GM18870 (cell line): ENCODE data around the gene SLC66A2.

Experiments
- ATAC-seq: cut with Tn5 transposase; IDR thresholded peaks from one replicate; pipeline ENCODE4 v1.9.1; 2021; ENCODE audit warnings: moderate library complexity; ENCODE audit not compliant: unreplicated experiment

The SLC66A2 gene

GRCh38 chr18:79904357-79905147 is 46.9 kb downstream of the SLC66A2 start:
- no peak for ATAC-seq

- ATAC-seq, result no peak
These were observed 47.6 kb downstream of the SLC66A2 start for GRCh38 chr18:79903787-79904356.

GRCh38 chr18:79903071-79903635 is 48.3 kb downstream of the SLC66A2 start:
- no peak for ATAC-seq

- ATAC-seq, result no peak
These were observed 48.8 kb downstream of the SLC66A2 start for GRCh38 chr18:79902640-79903039.

- ATAC-seq, result no peak
These were observed 49.4 kb downstream of the SLC66A2 start for GRCh38 chr18:79902075-79902474.

GRCh38 chr18:79901665-79902064 is 49.8 kb downstream of the SLC66A2 start:
- no peak for ATAC-seq

GRCh38 chr18:79900610-79901570 is 50.6 kb downstream of the SLC66A2 start:
- no peak for ATAC-seq

GRCh38 chr18:79899609-79900445 is 51.6 kb downstream of the SLC66A2 start:
- ATAC-seq, result no peak

DNA sequence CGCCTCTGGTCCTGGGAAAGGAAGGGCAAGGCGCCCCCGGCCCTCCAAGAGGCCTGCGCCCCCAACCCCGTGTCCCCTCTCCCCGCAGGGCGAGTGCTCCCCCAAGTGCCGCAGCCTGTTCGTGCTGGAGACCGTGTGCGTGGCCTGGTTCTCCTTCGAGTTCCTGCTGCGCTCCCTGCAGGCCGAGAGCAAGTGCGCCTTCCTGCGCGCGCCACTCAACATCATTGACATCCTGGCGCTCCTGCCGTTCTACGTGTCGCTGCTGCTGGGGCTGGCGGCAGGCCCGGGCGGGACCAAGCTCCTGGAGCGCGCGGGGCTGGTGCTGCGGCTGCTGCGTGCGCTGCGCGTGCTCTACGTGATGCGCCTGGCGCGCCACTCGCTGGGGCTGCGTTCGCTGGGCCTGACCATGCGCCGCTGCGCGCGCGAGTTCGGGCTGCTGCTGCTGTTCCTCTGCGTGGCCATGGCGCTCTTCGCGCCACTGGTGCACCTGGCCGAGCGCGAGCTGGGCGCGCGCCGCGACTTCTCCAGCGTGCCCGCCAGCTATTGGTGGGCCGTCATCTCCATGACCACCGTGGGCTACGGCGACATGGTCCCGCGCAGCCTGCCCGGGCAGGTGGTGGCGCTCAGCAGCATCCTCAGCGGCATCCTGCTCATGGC is 52.4 kb downstream of the SLC66A2 start:
- no peak for ATAC-seq

DNA sequence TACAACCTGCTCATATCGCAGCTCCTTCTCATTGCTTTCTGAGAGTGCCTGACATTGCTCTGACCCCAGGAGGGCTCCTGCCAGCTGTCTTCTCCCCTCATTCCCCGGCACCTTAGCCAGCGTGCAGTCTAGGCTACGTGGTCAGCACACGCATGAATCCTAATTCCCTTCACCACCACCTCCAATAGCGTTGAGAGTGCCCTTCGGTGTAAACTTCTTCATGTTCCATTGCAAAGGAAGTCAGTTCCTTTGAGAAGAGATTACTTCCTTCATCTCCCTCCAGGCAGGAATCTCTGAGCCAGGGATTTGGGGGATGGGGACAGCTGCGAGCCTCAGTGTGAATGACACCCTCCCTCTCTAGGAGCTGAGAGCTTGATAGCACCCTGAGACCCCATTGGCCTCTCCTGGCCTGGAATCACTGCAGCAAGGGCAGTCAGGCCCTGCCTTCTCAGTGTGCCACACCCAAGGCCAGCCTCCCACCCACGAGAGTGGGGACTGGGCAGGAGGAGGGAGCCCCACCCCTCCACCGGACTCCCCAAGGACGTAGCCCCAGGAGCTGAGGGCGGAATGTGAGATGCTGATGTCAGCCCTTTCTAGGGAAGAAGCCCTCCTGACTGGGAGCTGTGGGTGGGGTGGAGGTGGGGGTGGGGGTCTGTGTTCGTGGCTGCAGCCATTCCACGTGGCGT is 53.4 kb downstream of the SLC66A2 start:
- no peak for ATAC-seq

GRCh38 chr18:79896738-79897137 is 54.7 kb downstream of the SLC66A2 start:
- ATAC-seq, result no peak

- ATAC-seq, result no peak
These were observed 60.8 kb downstream of the SLC66A2 start for GRCh38 chr18:79890674-79891073.

GRCh38 chr18:79889569-79889968 is 61.9 kb downstream of the SLC66A2 start:
- ATAC-seq, result no peak

DNA sequence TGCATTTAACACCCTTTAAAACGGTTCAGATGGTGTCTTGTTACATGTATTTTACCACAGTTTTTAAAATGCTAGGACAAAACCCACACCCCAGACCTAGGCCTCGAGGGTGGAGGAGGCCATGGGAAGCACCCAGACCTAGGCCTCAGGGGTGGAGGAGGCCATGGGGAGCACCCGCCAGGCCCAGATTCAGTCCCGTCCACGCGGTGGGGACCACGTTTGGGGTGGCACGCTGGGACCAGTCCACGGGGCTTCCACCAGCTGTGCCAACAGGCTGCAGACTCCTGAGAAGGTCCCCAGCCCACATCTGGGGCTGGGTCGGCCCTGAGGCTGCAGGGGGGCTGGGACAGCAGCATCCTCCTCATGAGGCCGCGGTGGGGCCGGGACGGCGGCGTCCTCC is 63.4 kb downstream of the SLC66A2 start:
- ATAC-seq, result no peak

DNA sequence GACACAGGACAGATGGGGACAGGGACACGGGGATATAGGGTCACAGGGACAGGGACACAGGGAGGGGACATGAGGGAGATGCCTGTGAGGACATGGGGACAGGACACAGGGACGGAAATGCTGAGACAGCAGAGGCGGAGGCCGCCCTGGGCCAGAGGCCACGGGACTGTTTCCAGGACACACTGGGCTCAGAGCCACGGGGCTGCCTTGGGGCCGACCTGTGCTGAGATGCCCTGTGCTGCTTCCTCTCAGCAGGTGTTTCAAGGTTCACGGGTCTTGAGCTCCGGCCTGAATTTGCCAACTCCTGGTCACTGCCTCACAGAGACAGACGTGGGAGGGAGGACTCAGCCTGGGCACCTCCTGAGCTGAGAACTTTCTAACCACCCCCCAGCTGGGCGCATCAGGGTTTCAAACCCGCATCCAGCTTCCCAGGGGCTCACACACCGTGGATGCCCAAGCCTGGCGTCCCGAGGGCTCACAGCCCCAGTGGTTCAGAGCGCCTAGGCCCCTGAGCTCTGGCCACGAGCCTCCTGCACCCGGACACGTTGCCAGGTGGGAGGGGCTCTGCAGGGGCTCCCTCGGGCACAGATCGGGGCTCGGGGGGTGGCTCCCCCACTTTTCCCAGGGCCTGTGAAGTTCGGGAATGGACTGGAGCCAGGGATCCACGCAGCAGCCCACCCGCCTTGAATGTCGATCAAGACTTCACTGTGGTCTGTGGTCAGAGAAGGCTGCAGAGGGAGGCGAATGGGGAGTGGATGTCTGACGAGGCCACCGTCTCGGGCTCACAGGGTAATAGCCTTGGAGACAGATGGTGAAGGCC is 64.1 kb downstream of the SLC66A2 start:
- ATAC-seq, result no peak

- ATAC-seq, result no peak
These were observed 66.3 kb downstream of the SLC66A2 start for GRCh38 chr18:79884963-79885728.

DNA sequence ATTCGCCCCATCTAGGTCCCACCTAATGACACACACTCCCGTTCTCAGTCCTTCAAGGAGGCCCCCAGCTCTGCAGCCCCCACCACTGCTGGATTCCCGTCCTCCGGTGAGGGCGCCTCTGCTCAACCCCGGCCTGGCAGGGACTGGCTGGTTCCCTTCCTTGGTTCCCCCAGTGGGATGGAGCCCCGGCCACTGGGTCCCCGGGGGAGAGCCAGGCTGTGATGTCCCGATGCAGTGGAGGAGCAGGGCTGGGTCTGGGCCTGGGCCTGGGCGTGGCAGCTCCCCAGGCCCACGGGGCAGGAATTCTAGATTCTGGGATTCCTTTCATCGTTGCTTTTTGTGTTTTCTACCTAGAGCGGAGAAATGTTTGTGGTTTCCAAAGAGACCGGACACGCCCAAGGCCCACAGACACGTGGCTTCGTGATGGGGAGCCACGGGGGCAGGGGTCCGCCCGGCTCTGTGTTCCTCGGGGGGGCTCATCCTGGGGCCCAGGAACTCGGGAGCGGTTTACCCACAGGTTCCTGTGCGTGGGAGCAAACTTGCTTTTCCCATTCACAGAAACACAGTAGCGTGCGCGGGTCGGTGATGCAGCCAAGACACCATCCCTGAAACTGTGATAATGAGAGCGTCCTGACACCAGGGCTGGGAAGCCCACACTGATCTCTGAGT is 67.0 kb downstream of the SLC66A2 start:
- no peak for ATAC-seq
